MM.1S (cell line): ENCODE data around the gene GPR3.

Source experiments
- DNase-seq: peaks from one replicate; pipeline ENCODE4 v3.0.0-alpha.2; 2015
- H2AFZ ChIP-seq: fragments of 300-600 bp; sonication (generic); 2 replicates; pipeline ENCODE4 v1.6.0; 2016; ENCODE audit warnings: antibody characterized with exemption, low read length
- H3F3A ChIP-seq: fragments of 300-600 bp; sonication (generic); 2 replicates; pipeline ENCODE4 v1.6.1; 2016; ENCODE audit warnings: mild to moderate bottlenecking, antibody characterized with exemption, low read length, moderate library complexity, mixed read lengths; ENCODE audit not compliant: insufficient read depth
- H3K27ac ChIP-seq: fragments of 300-600 bp; sonication (generic); 2 replicates; pipeline ENCODE4 v1.5.1; 2016; ENCODE audit warnings: mild to moderate bottlenecking, low read length
- H3K27me3 ChIP-seq: fragments of 300-600 bp; sonication (generic); replicated peaks from 2 replicates; pipeline ENCODE4 v1.6.0; 2016; ENCODE audit warnings: low read length; ENCODE audit not compliant: insufficient read depth
- H3K36me3 ChIP-seq: fragments of 300-600 bp; sonication (generic); replicated peaks from 2 replicates; pipeline ENCODE4 v1.6.1; 2016; ENCODE audit warnings: mild to moderate bottlenecking, low read length, mixed read lengths; ENCODE audit not compliant: insufficient read depth
- H3K4me1 ChIP-seq: fragments of 300-600 bp; sonication (generic); 2 replicates; pipeline ENCODE4 v1.6.1; 2016; ENCODE audit warnings: low read length, mixed read lengths
- H3K4me2 ChIP-seq: fragments of 300-600 bp; sonication (generic); 2 replicates; pipeline ENCODE4 v1.6.0; 2016; ENCODE audit warnings: low read depth, low read length
- H3K4me3 ChIP-seq: fragments of 300-600 bp; sonication (generic); 2 replicates; pipeline ENCODE4 v1.5.1; 2016; ENCODE audit warnings: low read length, mixed read lengths
- H3K79me2 ChIP-seq: fragments of 300-600 bp; sonication (generic); 2 replicates; pipeline ENCODE4 v1.6.1; 2016; ENCODE audit warnings: mixed run types, low read length, mixed read lengths
- H3K9ac ChIP-seq: fragments of 300-600 bp; sonication (generic); 2 replicates; pipeline ENCODE4 v1.6.1; 2016; ENCODE audit warnings: low read length, mixed read lengths
- H3K9me2 ChIP-seq: fragments of 300-600 bp; sonication (generic); replicated peaks from 2 replicates; pipeline ENCODE4 v1.6.1; 2016; ENCODE audit warnings: mild to moderate bottlenecking, low read length, mixed read lengths; ENCODE audit not compliant: insufficient read depth
- H3K9me3 ChIP-seq: fragments of 300-600 bp; sonication (generic); replicated peaks from 2 replicates; pipeline ENCODE4 v1.6.1; 2016; ENCODE audit warnings: mild to moderate bottlenecking, low read length, mixed read lengths; ENCODE audit not compliant: insufficient read depth
- H4K20me1 ChIP-seq: fragments of 300-600 bp; sonication (generic); 2 replicates; pipeline ENCODE4 v1.6.1; 2016; ENCODE audit warnings: mild to moderate bottlenecking, low read length, moderate library complexity, mixed read lengths; ENCODE audit not compliant: insufficient read depth
- CTCF ChIP-seq: fragments of 300-600 bp; sonication (generic); IDR thresholded peaks from 2 replicates; pipeline ENCODE4 v1.5.1; 2016; ENCODE audit warnings: antibody characterized with exemption, low read length, mixed read lengths
- EZH2 ChIP-seq: fragments of 300-600 bp; sonication (generic); optimal IDR thresholded peaks from 2 replicates; pipeline ENCODE3; 2017; ENCODE audit warnings: low read depth, mild to moderate bottlenecking, antibody characterized with exemption, low read length, mixed read lengths
- EZH2phosphoT487 ChIP-seq: fragments of 300-600 bp; sonication (generic); IDR thresholded peaks from 2 replicates; pipeline ENCODE4 v1.6.1; 2018; ENCODE audit warnings: antibody characterized with exemption, low read length

The GPR3 gene

GRCh38 chr1:27345272-27345671, 47.1 kb upstream of the GPR3 start:
- H3K27me3 ChIP-seq, result no peaks in the 10 kb centered on the region
- no peaks in the 10 kb centered on the region for H3K36me3 ChIP-seq
- no peak overlapping the region for H3K27ac ChIP-seq
- no peaks in the 10 kb centered on the region for H3K79me2 ChIP-seq
- no peak overlapping the region for H2AFZ ChIP-seq
- TF ChIP-seq EZH2phosphoT487 (no peak), EZH2 (no peak), CTCF (no peak)
- H3K9ac ChIP-seq, result no peak overlapping the region
- H3F3A ChIP-seq, result no peaks in the 10 kb centered on the region
- no peak for DNase-seq
- H3K4me1 ChIP-seq, result peaks cover 13% of the 10 kb centered on the region
- H3K9me3 ChIP-seq, result no peaks in the 10 kb centered on the region
- no peak overlapping the region for H3K4me3 ChIP-seq
- no peaks in the 10 kb centered on the region for H3K9me2 ChIP-seq
- no peak overlapping the region for H3K4me2 ChIP-seq
- H4K20me1 ChIP-seq, result no peaks in the 10 kb centered on the region

GRCh38 chr1:27346357-27346756, 46.1 kb upstream of the GPR3 start:
- Histone ChIP-seq H3K4me1 (peaks cover 9% of the 10 kb centered on the region), H3K36me3 (no peaks in the 10 kb centered on the region), H3K79me2 (no peaks in the 10 kb centered on the region), H2AFZ (no peak overlapping the region), H4K20me1 (no peaks in the 10 kb centered on the region), H3K4me2 (no peak overlapping the region), H3K4me3 (no peak overlapping the region), H3K27ac (no peak overlapping the region), H3K27me3 (no peaks in the 10 kb centered on the region), H3F3A (no peaks in the 10 kb centered on the region), H3K9me2 (no peaks in the 10 kb centered on the region), H3K9ac (no peak overlapping the region), H3K9me3 (no peaks in the 10 kb centered on the region)
- TF ChIP-seq CTCF (no peak), EZH2phosphoT487 (no peak), EZH2 (no peak)
- no peak for DNase-seq

- Histone ChIP-seq H3K4me2 (no peak overlapping the region), H3K9me2 (no peaks in the 10 kb centered on the region), H3K27me3 (no peaks in the 10 kb centered on the region), H3K4me3 (no peak overlapping the region), H3K4me1 (peaks cover 4% of the 10 kb centered on the region), H3F3A (no peaks in the 10 kb centered on the region), H3K36me3 (no peaks in the 10 kb centered on the region), H3K9ac (no peak overlapping the region), H2AFZ (no peak overlapping the region), H3K9me3 (no peaks in the 10 kb centered on the region), H3K27ac (no peak overlapping the region), H3K79me2 (no peaks in the 10 kb centered on the region), H4K20me1 (no peaks in the 10 kb centered on the region)
- DNase-seq, result no peak
- no peak for TF ChIP-seq EZH2
- no peak for TF ChIP-seq CTCF
- no peak for TF ChIP-seq EZH2phosphoT487
Measured at GRCh38 chr1:27346991-27347624, 45.3 kb upstream of the GPR3 start.
